ENCODE measurements around the gene CDCA3. TPM values are rescaled to one million over a fixed set of nuclear protein-coding genes. Genes with fewer than 3 reads are reported as not detected.

CDCA3 gene
- total and polyA plus RNA-seq, 2 donors (not counting 1 experiment from before 2014, with no cell fraction given), result 9.1 to 9.4 TPM

DNA sequence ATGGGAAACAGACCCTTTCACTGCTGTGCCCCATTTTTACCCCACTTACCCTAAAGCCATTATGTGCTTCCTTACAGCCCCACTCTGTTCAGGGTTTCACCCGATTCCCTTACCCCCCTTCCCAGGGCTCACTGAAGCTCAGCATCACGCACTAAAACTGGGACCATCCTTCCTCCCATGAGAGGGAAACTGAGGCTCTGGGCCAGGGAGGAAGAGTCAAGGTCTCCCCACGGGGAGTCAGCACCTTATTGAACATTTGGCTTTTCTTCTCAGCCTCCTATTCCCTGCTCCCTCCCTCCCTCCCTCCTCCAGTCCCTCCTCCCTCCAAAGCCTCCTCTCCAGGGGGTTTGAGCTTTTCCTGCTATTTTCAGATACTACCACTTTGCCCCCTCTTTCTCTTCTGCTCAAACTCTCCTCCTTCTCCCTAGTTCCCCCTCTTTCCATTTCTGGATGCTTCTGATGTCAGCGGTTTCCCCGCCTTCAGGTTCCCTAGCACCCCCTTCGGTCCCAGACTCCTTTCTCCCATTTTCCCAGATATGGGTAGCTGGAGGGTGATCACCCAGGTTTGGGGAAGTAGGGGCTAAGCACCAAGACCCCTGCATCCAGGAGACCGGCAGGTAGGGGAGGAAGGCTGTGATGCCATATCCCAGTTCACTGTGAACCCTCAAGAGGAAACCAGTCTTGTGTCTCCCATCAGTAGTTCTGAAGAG is 28.5 kb downstream of the CDCA3 start:
- H3K9ac ChIP-seq (ENCODE audit: insufficient read depth, low read length), result no peak overlapping the region
- H3K27ac ChIP-seq (ENCODE audit: insufficient read depth, low read length), result no peak overlapping the region
- no peak for DNase-seq (ENCODE audit: low read depth in 2 of 2)
- peaks cover 9% of the 10 kb centered on the region for H3K36me3 ChIP-seq (ENCODE audit: control insufficient read depth, insufficient read depth, low read length)
- H3K4me3 ChIP-seq (replicated peaks in 1 of 4; ENCODE audit: control extremely low read depth in 1 of 4, insufficient read depth in 1 of 4, low read depth in 3 of 4, low read length in 4 of 4), result peak overlapping the region in 3 of 4 experiments; percentile 36 to 72 (median 62)
- peaks cover 24% of the 10 kb centered on the region for H3K4me1 ChIP-seq (ENCODE audit: control insufficient read depth, extremely low read depth, insufficient read depth, low read length)
- no peaks in the 10 kb centered on the region for H3K79me2 ChIP-seq (ENCODE audit: control insufficient read depth, insufficient read depth, low read length)
- H3K27me3 ChIP-seq (ENCODE audit: control insufficient read depth, insufficient read depth, low read length), result peaks cover 2% of the 10 kb centered on the region
- no peak overlapping the region for H2AFZ ChIP-seq (ENCODE audit: low read length)
- no peak for TF ChIP-seq CTCF (conservative IDR thresholded peaks at IDR 0.05 in 1 of 2, IDR thresholded peaks at IDR 0.05 in 1 of 2; ENCODE audit: low read depth in 1 of 2, low read length in 2 of 2)
- TF ChIP-seq EZH2 (IDR thresholded peaks at IDR 0.05; ENCODE audit: low read length, missing control alignments), result no peak
- peak overlapping the region; percentile 93 for H3K4me2 ChIP-seq (ENCODE audit: extremely low read depth, insufficient read depth, low read length)
- H4K20me1 ChIP-seq (ENCODE audit: control insufficient read depth, extremely low read depth, insufficient read depth, low read length), result no peaks in the 10 kb centered on the region
- H3K9me3 ChIP-seq (ENCODE audit: control insufficient read depth, insufficient read depth, low read depth, low read length), result no peaks in the 10 kb centered on the region

GRCh38 chr12:6821591-6822425 is 29.3 kb downstream of the CDCA3 start, which contains the start of gene GPR162:
Gene GPR162, plus strand, starts transcription at chr12:6821821. Its CDS starts 2,078 bp downstream, at chr12:6823899.
- no peak within 1 kb of the TSS for H2AFZ ChIP-seq (ENCODE audit: low read length)

More at GRCh38 chr12:6821591-6822425, 29.3 kb downstream of the CDCA3 start, which contains the start of gene GPR162:
- Histone ChIP-seq H3K27me3 (ENCODE audit: control insufficient read depth, insufficient read depth, low read length) (peaks cover 2% of the 10 kb centered on the region), H3K9ac (ENCODE audit: insufficient read depth, low read length) (peak within 1 kb of the TSS; percentile 48), H3K4me2 (ENCODE audit: extremely low read depth, insufficient read depth, low read length) (peak within 1 kb of the TSS; percentile 93), H3K79me2 (ENCODE audit: control insufficient read depth, insufficient read depth, low read length) (no peaks in the 10 kb centered on the region), H3K4me3 (replicated peaks in 1 of 4; ENCODE audit: control extremely low read depth in 1 of 4, insufficient read depth in 1 of 4, low read depth in 3 of 4, low read length in 4 of 4) (peak within 1 kb of the TSS; percentile 36 to 72 (median 55)), H3K27ac (ENCODE audit: insufficient read depth, low read length) (no peak within 1 kb of the TSS), H4K20me1 (ENCODE audit: control insufficient read depth, extremely low read depth, insufficient read depth, low read length) (no peaks in the 10 kb centered on the region), H3K9me3 (ENCODE audit: control insufficient read depth, insufficient read depth, low read depth, low read length) (no peaks in the 10 kb centered on the region), H3K36me3 (ENCODE audit: control insufficient read depth, insufficient read depth, low read length) (peaks cover 10% of the 10 kb centered on the region), H3K4me1 (ENCODE audit: control insufficient read depth, extremely low read depth, insufficient read depth, low read length) (peaks cover 18% of the 10 kb centered on the region)
- peak; percentile 61 to 65 for DNase-seq (ENCODE audit: low read depth in 2 of 2)
- no peak for TF ChIP-seq CTCF (conservative IDR thresholded peaks at IDR 0.05 in 1 of 2, IDR thresholded peaks at IDR 0.05 in 1 of 2; ENCODE audit: low read depth in 1 of 2, low read length in 2 of 2)
- no peak for TF ChIP-seq EZH2 (IDR thresholded peaks at IDR 0.05; ENCODE audit: low read length, missing control alignments)
